Fibroblast of skin of abdomen (primary cell): Measurements from ENCODE around the gene SRRM5.
"Not testable (repeated sequence)": the region's sequence is repeated elsewhere in the genome, so short reads cannot be mapped to it uniquely, and the experiment has no call there.

Experiments used
- DNase-seq: peaks from one replicate; pipeline ENCODE4 v3.0.0-alpha.2; 2013

The SRRM5 gene

GRCh38 chr19:43616306-43616705 lies 4.4 kb downstream of the SRRM5 start:
- DNase-seq: no peak

DNA sequence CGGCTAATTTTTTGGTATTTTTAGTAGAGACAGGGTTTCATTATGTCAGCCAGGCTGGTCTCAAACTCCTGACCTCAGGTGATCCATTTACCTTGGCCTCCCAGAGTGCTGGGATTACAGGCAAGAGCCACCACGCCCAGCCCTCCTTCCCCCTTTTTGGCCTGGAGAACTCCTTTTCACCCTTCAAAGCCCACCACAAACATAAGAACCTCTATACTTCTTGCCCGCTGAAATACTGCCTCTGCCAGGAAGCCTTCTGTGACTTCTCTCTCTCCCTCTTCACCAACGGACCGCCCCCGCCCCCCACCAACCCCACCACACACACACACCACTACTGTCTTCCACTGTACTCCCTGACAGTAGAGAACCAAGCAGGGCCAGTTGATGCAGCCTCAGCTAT lies 5.1 kb downstream of the SRRM5 start:
- no peak for DNase-seq

DNA sequence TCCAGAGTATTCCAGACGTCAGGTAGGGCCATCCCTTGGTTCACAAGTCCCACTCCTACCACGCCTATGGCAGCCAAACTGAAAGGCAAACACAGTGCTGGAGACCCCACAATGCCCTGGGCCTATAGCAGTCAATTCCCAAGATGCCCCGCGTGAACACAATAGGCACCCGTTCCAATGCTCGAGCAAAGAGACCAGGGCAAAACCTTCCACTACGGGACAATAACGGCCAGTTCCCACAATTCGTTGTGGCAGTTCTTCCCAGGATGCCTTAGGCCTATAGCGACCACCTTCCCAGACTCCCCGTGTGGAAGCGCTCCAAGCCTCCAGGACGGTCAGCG lies 7.0 kb downstream of the SRRM5 start:
- peak; percentile 29 for DNase-seq

DNA sequence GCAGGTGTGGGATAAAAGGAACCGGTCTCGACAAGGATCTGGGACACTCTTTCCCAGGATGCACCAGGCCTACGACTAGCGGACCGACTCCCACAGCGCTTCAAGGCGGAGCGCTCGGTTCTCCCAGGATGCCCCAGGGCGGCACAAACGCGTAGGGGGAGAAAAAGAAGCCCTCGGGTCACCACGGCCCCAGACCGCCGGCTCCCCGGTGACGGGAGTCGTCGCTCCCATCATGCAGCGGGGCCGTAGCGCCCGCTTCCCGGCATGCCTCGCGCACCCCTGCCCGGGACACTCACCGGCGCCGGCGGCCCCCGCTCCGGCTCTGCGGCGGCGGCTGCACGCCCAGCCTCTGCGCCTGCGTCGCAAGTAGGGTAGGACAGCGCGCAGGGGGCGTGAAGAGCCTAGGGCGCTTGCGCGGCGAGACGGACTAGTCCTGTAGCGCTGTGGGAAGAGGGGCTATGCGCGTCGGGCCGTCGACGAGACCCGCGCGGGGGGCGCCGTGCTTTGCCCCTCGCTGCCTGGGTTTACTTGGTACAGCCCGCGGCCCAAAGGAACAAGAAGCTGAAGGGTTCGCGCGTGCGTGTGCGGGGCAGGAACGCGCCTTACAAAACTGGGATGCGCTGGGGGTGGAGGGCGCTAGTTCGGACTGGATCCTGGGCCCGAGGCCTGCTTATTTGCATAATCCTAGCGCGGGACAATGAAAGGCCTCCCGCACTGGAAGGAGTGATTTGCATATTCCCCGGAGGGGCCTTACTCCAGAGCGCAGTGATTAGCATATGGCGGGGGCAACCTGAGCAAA lies 7.6 kb downstream of the SRRM5 start, which contains the start of gene ZNF428:
ZNF428 (minus strand) TSS at position 368 of the 799 bp plus-strand sequence. CDS start 5,325 bp downstream, outside the sequence.
- DNase-seq: peak; percentile 90

- no peak for DNase-seq
These were observed 8.4 kb downstream of the SRRM5 start for GRCh38 chr19:43620061-43621001.

- no peak for DNase-seq
These were observed 10.2 kb downstream of the SRRM5 start for GRCh38 chr19:43622070-43622469.

- no peak for DNase-seq
These were observed 11.1 kb downstream of the SRRM5 start for GRCh38 chr19:43622956-43623355.

GRCh38 chr19:43623889-43624670 lies 12.2 kb downstream of the SRRM5 start:
- DNase-seq: no peak

GRCh38 chr19:43624933-43625332 lies 13.0 kb downstream of the SRRM5 start:
- no peak for DNase-seq

- DNase-seq: no peak
These were observed 14.2 kb downstream of the SRRM5 start for GRCh38 chr19:43625918-43626579.

GRCh38 chr19:43626838-43627237 lies 14.9 kb downstream of the SRRM5 start:
- no peak for DNase-seq

DNA sequence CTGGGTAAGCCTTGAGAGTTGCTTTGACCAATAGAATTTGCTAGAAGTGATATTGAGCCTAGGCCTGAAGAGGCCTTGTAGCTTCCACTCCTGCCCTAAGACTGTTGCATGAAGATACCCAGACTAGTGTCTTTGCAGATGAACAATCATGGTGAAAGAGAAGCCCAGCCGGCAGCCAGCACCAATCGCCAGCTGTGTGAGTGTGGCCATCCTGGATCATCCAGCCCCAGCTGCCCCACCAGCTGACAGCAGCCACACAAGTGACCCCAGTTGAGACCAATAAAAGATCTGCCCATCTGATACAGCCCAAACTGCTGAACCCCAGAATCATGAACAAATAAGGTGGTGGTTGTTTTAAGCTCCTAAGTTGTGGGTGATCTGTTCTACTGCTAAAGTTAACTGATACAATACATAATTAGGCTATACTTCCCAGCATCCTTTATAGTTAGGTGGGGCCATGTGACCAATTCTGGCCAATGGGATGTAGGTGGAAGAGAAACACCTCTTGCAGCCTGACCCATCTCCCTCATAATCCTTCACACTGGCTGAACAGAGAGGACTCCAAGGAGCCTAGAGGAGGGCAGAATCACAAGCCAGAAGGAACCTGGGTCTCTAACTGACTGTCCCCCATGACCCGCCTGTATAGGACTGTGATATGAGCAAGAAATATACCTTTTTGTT lies 16.9 kb downstream of the SRRM5 start:
- DNase-seq: no peak

DNA sequence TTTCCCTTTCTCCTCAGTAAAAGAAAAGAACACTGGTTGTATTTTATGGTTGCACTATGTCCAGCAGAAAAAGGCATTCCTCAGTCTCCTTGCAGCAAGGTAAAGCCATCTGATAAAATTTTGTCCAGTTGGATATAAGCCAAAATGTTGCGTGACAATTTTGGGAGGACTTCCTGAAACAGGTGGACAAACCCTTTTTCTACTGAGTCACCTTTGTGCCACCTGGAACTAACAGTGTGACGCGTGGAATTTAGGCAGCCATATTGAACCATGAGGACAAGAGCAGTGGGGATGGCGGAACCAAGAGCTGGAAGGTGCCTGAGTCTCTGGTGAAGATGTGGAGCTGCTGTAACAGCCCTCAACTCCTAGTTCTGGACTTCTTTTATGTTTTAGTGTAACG lies 19.6 kb downstream of the SRRM5 start:
- DNase-seq: no peak

GRCh38 chr19:43633520-43633919 lies 21.6 kb downstream of the SRRM5 start:
- DNase-seq: no peak

GRCh38 chr19:43634068-43634467 lies 22.2 kb downstream of the SRRM5 start:
- DNase-seq: no peak

- DNase-seq: no peak
These were observed 22.6 kb downstream of the SRRM5 start for GRCh38 chr19:43634506-43634871.

DNA sequence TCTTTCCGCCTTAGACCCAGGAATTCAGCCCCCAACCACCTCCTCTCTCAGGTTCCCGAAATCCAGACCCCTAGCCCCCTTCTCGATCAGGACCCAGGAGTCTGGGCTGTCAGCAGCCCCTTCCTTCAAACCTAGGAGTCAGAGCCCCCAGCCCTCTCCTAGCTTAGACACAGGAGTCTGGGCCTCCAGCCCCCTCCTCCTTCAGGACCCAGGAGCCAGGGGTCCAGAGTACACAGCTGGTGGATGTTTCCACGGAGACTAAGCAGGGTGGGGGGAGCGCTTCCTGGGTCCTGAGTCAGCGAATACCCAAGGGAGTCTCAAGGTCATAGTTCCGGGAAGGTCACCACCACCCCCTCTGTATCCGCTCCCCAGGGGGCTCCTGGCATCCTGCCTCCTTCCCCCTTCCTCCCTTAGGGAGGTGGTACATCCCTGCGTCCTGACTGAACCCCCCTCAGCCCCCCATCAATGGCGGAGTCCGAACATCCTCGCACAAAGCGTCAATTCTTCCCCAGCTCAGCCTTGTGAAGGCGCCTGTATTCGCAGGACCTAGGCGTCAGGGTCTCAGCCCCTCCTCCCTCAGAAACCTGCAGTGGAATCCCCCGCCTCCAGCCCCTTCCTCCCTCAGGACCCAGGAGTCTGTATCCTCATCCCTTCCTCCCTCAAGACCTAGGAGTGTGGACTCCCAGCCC lies 23.1 kb downstream of the SRRM5 start:
- peak; percentile 25 for DNase-seq

- not testable (repeated sequence) for DNase-seq
These were observed 23.7 kb downstream of the SRRM5 start for GRCh38 chr19:43635561-43635940.

DNA sequence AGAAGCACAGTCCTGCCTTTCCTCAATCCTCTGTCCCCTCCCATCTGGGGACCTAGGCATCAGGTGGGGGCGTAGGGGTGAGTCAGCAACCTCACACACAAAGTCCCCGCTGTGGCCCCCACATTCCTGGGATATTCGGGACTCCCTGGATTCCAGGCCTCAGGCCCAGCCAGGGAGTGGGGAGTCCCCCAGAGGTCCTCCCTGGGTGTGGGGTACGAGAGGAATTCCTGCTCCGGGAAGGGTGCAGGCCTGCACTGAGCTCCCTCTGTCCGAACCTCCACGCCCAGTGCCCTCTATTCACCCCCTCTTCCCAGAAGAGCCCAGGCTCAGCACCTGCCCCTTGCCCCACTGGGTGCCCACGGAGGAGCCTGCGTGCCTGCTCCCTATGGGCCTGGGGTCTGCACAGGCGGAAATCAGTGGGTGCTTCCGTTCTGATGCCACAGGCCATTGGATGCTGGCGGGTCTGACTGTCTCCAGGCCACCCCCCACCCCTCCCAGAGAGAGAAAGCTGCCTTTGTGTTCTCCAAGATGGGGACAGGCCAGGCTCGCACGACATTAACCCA lies 24.3 kb downstream of the SRRM5 start:
- DNase-seq: peak; percentile 31

- DNase-seq: no peak
These were observed 26.5 kb downstream of the SRRM5 start for GRCh38 chr19:43638214-43638994.
